Measurements from ENCODE around the gene KAT2A.

Gene KAT2A

DNA sequence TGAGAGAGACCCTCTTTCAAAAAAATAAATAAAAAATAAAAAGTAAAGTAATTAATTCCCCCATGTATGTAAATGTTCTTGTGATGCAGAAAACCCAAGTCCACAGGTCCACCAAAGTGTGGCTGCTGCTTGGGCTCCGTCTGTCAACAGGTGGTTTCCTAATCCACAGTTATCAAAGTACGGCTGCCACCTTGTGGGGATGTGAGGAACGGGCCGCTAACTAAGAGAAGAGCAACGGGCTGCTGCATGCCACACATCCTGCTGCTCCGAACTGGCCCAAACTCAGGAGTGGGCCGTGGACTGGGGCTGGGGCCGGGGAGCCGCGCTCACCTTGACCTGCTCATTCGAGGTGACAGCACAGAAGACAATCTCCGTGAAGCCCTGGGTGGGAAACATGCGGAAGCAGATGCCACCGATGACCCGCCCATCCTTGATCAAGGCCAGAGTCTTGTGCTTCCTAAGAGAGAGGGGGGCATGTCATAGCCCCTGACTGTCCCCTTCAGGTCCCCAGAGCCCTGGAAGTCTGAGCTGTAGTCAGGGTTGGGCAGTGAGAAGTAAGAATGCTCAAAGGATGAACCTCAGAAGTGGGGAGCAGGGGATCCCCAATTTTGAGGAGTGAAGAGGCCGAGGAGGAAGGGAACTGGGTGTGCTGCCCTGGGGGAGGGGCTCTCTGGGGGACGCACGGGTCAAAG is 4.3 kb downstream of the KAT2A start:
- peak; percentile 52 for TF ChIP-seq FOXP2 (optimal IDR thresholded peaks at IDR 0.05; ENCODE audit: borderline replicate concordance, extremely low read depth, extremely low read length, insufficient read depth)
- TF ChIP-seq, protein P1, sequence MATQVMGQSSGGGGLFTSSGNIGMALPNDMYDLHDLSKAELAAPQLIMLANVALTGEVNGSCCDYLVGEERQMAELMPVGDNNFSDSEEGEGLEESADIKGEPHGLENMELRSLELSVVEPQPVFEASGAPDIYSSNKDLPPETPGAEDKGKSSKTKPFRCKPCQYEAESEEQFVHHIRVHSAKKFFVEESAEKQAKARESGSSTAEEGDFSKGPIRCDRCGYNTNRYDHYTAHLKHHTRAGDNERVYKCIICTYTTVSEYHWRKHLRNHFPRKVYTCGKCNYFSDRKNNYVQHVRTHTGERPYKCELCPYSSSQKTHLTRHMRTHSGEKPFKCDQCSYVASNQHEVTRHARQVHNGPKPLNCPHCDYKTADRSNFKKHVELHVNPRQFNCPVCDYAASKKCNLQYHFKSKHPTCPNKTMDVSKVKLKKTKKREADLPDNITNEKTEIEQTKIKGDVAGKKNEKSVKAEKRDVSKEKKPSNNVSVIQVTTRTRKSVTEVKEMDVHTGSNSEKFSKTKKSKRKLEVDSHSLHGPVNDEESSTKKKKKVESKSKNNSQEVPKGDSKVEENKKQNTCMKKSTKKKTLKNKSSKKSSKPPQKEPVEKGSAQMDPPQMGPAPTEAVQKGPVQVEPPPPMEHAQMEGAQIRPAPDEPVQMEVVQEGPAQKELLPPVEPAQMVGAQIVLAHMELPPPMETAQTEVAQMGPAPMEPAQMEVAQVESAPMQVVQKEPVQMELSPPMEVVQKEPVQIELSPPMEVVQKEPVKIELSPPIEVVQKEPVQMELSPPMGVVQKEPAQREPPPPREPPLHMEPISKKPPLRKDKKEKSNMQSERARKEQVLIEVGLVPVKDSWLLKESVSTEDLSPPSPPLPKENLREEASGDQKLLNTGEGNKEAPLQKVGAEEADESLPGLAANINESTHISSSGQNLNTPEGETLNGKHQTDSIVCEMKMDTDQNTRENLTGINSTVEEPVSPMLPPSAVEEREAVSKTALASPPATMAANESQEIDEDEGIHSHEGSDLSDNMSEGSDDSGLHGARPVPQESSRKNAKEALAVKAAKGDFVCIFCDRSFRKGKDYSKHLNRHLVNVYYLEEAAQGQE (IDR thresholded peaks at IDR 0.05; ENCODE audit: insufficient read depth in 1 of 2, low read depth in 2 of 2, low read length in 2 of 2), result no peak
- no peak for TF ChIP-seq POLR2AphosphoS5 (IDR thresholded peaks at IDR 0.05; ENCODE audit: low read depth, low read length)
- no peak for TF ChIP-seq TAF1 (IDR thresholded peaks at IDR 0.05; ENCODE audit: borderline replicate concordance, insufficient read depth, low read length)
- TF ChIP-seq SIN3A (IDR thresholded peaks at IDR 0.05; ENCODE audit: borderline replicate concordance, insufficient read depth, low read length), result no peak

DNA sequence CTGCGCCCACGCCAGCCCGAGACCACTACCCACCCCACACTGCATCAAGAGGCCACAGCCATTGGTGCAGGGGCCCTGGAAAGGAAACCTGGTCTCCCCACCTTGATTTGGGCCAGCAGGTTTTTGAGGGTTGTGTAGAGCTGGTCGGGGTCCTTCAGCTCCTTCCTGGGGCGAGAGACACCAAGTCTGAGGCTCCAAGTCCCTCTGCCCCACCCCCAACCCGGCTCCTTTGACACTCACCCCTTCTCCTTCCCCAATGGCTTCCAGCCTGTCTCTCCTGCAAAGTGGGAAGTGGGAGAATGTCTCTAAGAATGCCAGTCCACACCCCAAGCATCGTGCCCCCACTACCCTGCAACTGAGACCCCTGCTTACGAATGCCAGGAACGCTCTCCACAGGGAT is 7.0 kb downstream of the KAT2A start:
- TF ChIP-seq TAF1 (IDR thresholded peaks at IDR 0.05; ENCODE audit: borderline replicate concordance, insufficient read depth, low read length), result no peak
- TF ChIP-seq SIN3A (IDR thresholded peaks at IDR 0.05; ENCODE audit: borderline replicate concordance, insufficient read depth, low read length), result no peak
- TF ChIP-seq, protein P1 (IDR thresholded peaks at IDR 0.05; ENCODE audit: insufficient read depth in 1 of 2, low read depth in 2 of 2, low read length in 2 of 2), result no peak
- TF ChIP-seq FOXP2 (optimal IDR thresholded peaks at IDR 0.05; ENCODE audit: borderline replicate concordance, extremely low read depth, extremely low read length, insufficient read depth), result no peak

DNA sequence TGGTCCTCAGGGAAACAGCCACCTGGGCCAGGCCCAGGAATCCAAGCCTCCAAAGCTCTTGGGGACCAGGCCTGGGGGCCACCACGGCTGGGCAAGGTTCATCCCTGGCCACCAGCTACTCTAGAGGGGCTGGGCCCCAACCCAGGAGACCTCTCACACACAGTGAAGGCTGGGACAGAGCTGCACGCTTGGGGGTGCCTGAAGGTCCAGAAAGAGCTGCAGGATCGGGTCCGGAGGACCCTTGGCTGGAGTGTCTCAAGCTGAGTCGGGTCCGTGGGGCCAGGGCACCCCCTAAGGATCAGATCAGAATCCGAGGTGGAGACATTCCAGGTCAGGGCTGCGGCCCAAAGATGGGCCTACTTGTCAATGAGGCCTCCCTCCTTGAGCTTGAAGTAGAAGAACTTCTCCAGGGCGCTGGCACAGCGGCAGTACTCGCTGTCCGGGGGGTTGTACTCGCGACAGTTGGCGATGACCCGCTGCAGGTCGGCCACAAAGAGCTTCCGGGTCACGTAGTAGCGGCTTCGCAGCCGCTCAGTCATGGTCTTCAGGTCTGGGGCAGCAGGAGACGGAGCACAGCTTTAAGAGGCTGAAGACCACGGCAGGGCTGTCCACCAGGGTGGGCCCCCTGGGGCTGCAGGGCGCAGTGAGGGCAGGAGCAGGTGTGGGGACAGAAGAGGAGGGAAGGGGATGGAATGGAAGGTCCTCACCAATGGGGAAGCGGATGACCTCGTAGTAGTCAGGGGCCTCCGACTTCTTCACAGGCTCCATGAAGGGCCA is 7.7 kb downstream of the KAT2A start:
- no peak for TF ChIP-seq TAF1 (IDR thresholded peaks at IDR 0.05; ENCODE audit: borderline replicate concordance, insufficient read depth, low read length)
- TF ChIP-seq SIN3A (IDR thresholded peaks at IDR 0.05; ENCODE audit: borderline replicate concordance, insufficient read depth, low read length), result no peak
- TF ChIP-seq POLR2AphosphoS5 (IDR thresholded peaks at IDR 0.05; ENCODE audit: low read depth, low read length), result no peak

DNA sequence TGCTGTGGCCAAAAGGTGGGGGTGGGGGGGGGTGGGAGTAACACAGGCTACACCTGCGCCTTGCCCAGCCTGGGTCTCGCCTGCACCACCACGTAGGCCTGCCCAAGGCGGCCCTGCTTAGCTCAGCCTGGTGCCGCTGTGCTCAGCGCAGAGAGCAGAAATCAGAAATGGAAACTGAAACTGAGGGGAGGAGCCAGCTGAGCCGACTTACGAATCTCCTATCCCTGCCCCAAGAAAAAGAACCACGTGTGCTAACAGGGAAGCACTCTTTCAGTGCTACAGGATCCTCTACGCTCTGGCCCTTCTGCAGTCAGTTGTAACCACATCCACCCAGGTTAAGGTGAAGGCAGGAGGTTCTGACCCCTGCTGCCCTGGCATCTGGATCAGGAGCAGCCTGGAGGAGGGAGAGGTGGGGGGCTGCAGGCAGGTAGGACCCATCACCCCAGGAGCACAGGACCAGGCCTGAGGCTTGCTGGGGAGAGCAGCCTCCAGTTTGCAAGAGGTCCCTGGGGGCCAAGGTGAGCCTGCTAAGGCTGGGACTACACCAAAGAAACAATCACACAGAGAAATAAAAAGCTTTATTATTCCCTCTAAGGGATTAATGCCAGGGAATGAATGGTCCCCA is 8.5 kb downstream of the KAT2A start, which contains the start of gene DHX58:
Gene DHX58, minus strand, starts transcription at position 163 of the 625 bp plus-strand sequence. CDS start 822 bp downstream, outside the sequence.
- TF ChIP-seq FOXP2 (optimal IDR thresholded peaks at IDR 0.05; ENCODE audit: borderline replicate concordance, extremely low read depth, extremely low read length, insufficient read depth), result no peak
- TF ChIP-seq SIN3A (IDR thresholded peaks at IDR 0.05; ENCODE audit: borderline replicate concordance, insufficient read depth, low read length), result peak; percentile 31; the same call in 1 of the 2 replicates
- TF ChIP-seq POLR2AphosphoS5 (IDR thresholded peaks at IDR 0.05; ENCODE audit: low read depth, low read length), result peak; percentile 47; the same call in 1 of the 2 replicates

DNA sequence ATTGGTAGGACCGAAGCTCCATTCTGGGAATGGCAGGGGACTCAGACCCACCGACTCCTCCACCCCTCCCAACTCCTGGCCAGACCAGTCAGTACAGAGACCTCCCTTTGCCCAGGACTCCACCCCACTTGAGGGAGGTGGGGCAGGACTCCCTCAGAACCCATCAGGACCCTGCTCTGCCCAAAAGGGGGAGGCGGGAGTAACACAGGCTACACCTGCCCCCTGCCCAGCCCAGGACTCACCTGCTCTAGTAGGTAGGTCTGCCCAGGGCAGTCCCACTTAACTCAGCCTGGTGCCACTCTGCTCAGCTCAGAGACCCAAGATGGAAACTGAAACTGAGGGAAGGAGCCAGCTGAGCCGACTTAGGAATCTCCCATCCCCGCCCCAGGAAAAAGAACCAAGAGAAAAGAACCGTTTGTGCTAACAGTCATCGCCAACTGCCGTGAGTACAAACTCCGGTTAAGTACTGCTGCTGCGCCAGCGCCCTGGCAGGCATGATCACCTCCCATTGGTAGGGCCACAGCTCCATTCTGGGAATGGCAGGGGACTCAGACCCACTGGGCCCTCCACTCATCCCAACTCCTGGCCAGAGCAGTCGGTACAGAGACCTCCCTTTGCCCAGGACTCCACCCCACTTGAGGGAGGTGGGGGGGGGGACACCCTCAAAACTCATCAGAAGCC is 9.2 kb downstream of the KAT2A start:
- no peak for TF ChIP-seq FOXP2 (optimal IDR thresholded peaks at IDR 0.05; ENCODE audit: borderline replicate concordance, extremely low read depth, extremely low read length, insufficient read depth)

DNA sequence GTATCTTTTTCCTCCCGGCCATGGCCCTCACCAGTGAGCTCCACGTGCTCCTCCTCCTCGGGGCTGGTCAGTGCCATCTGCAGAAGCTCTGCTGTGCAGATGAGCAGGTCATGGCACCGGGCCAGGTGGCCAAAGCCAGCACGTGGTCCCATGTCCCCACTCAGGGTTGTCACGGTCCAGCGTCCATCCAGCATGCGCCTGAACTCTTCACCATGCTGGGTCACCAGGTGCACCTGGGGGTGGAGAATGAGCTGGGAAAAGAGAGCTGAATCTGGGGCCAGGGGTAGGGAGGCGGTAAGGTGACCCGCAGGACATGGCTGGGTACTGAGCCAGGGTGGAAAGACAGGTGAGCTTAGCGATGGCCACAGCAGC is 9.9 kb downstream of the KAT2A start:
- TF ChIP-seq, protein P1 (IDR thresholded peaks at IDR 0.05; ENCODE audit: insufficient read depth in 1 of 2, low read depth in 2 of 2, low read length in 2 of 2), result no peak
- TF ChIP-seq TAF1 (IDR thresholded peaks at IDR 0.05; ENCODE audit: borderline replicate concordance, insufficient read depth, low read length), result no peak
- no peak for TF ChIP-seq SIN3A (IDR thresholded peaks at IDR 0.05; ENCODE audit: borderline replicate concordance, insufficient read depth, low read length)
- no peak for TF ChIP-seq POLR2AphosphoS5 (IDR thresholded peaks at IDR 0.05; ENCODE audit: low read depth, low read length)
- TF ChIP-seq FOXP2 (optimal IDR thresholded peaks at IDR 0.05; ENCODE audit: borderline replicate concordance, extremely low read depth, extremely low read length, insufficient read depth), result no peak
